Stimulated activated CD8-positive, alpha-beta memory T cell treated with anti-CD3 and anti-CD28 coated beads, Interleukin-7, amount 100 ng/mL, for 1 hour (primary cell): ENCODE data around the gene CIITA.

Experiments used
- DNase-seq, 2 donors: peaks; one replicate each; pipeline ENCODE4 v3.0.0-alpha.2; 2020; ENCODE audit warnings: low read depth in 2 of 2

Gene CIITA

DNA sequence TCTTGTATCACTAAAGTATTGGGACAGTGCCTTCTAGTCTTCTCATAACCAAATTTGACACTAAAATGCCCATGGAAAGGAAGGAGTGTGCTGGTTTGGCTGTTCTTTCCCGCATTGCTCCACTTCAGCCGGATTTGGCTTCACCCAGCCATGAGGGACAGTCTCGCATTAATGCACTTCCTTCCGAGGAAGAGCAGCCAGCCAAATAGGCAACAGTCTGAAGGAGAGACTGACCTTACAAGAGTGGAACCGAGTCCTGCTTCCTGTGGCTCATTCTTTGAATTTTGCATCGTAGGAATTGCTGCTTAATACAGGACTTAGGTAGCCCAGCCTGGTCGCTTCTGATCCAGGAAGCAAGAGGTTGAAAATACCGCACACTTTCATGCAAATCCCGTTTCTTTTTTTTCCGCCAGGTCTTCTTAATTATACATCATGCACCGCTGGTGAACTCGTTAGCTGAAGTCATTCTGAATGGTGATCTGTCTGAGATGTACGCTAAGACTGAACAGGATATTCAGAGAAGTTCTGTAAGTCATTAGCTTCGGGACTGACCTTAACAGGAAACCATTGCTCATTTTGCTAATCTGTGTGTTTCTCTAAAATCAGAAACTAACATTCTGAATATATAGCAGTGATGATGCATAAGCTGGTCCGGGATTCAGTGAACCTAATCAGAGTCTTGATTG is 105.6 kb downstream of the CIITA start:
- no peak for DNase-seq

DNA sequence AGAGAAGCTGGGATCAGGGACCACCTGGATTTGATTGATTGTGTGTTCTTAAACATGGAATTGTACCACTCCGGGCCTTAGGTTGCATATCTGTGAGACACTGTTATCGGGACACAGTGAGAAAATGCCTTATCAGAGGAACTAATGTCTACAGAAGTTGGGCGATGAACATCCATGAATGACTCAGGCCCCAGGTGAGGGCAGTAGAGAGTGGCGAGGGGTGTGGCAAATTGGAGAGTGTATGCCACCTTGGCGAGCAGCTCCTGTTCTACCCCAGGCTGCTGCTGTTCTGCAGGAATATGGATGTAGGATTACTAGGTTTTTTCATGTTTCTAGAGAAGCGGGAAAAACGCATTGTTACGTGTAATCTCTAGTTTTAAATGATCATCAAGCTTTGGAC is 106.2 kb downstream of the CIITA start:
- no peak for DNase-seq

DNA sequence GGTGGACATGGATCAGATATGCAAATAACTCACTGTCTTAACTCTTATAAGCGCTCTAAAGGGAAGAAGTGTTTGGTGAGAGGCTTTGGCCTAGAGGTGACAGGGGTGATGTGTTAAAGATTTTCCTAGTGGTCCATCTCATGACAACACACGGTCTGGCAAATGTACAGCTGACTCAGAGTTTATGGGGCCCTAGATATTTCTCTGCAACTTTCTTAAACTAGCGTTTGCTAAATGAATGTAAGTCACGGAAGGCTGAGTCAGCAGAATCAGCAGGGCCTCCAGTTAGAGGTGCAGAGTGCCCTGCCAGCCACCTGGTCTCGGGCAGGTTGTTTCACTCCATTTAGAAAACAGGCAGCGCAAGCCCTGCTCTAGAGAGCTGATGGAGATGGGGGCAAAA is 107.5 kb downstream of the CIITA start:
- no peak for DNase-seq
